Fibroblast of the aortic adventitia (primary cell): ENCODE measurements around the gene TMEM217. TPM values are rescaled to one million over a fixed set of nuclear protein-coding genes. Genes with fewer than 3 reads are reported as not detected.

Experiments used
- DNase-seq: peaks from one replicate; pipeline ENCODE4 v3.0.0-alpha.2; 2010; ENCODE audit warnings: low read depth
- H3K4me3 ChIP-seq: 2 replicates; pipeline ENCODE4 v1.5.1; 2011; ENCODE audit warnings: low read depth, mild to moderate bottlenecking, control low read depth, low read length, moderate library complexity
- CTCF ChIP-seq: IDR thresholded peaks from 2 replicates; pipeline ENCODE4 v1.5.1; 2011; ENCODE audit warnings: mild to moderate bottlenecking, low read length, control low read depth, inconsistent platforms; ENCODE audit not compliant: insufficient read depth
- total RNA-seq: library from RNA; depleted of rRNA; stranded (reverse); fragments of >200 nt; gene quantifications from 2 replicates; pipeline ENCODE4 v1.2.3, GENCODE V29; 2012; ENCODE audit warnings: low replicate concordance

The TMEM217 gene
- total RNA-seq, 1 donor: 0.09 TPM

- no peak overlapping the region for H3K4me3 ChIP-seq
- TF ChIP-seq CTCF: no peak
- DNase-seq: no peak
Measured at GRCh38 chr6:37272834-37273566, 15.1 kb upstream of the TMEM217 start.

GRCh38 chr6:37269105-37269504 is 11.2 kb upstream of the TMEM217 start:
- no peak overlapping the region for H3K4me3 ChIP-seq
- TF ChIP-seq CTCF: no peak
- no peak for DNase-seq

GRCh38 chr6:37265860-37266259 is 7.9 kb upstream of the TMEM217 start:
- no peak for TF ChIP-seq CTCF
- DNase-seq: no peak
- H3K4me3 ChIP-seq: no peak overlapping the region

GRCh38 chr6:37265001-37265400 is 7.1 kb upstream of the TMEM217 start:
- no peak for TF ChIP-seq CTCF

GRCh38 chr6:37262446-37263026 is 4.6 kb upstream of the TMEM217 start:
- no peak for DNase-seq
- no peak for TF ChIP-seq CTCF
- H3K4me3 ChIP-seq: no peak overlapping the region

More at GRCh38 chr6:37265001-37265400, 7.1 kb upstream of the TMEM217 start:
- no peak overlapping the region for H3K4me3 ChIP-seq
- DNase-seq: no peak

- TF ChIP-seq CTCF: no peak
- DNase-seq: peak; percentile 22
- H3K4me3 ChIP-seq: no peak overlapping the region
Measured at GRCh38 chr6:37261198-37261597, 3.3 kb upstream of the TMEM217 start.
